ENCODE results near the gene TRAF1.

TRAF1 gene

DNA sequence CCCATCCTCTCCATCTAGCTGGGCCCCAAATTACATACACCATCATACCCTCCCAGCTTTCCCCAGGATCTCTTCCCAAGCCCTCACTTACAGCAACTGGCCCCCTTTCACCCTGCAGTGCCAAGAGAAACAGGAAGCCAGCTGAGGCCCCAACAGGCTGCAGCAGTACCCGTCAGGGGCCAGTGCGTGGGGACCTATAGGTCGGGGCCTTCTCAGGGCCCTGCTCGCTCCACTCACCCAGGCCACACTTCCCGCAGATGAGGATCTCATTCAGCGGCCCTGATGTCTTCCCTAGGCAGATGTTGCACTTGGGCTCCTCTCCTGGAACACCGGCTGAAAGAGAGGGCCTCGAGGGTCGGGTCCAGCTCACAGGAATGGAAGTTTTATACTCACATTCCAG, 56.4 kb downstream of the TRAF1 start:
- DNase-seq (ENCODE audit: low spot score), result no peak

DNA sequence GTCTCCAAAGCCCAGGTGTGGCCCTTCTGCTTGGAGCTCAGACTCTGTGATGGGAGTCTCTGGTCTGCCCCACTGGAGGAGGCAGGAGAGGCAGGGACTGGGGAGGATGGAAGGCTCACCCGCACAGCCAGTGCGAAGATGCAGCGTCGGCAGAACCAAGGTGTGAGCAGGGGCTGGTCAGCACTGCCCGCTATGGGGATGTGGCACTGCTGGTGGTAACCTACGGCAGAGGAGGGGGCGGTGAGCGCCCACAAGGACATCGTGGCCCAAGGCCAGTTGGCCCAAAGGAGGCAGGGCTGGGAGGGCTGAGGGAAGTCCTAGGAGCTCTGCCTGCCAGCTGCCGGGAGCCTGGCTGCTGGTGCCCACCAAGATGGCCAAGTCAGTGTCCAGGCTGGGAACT, 56.9 kb downstream of the TRAF1 start:
- no peak for DNase-seq (ENCODE audit: low spot score)

DNA sequence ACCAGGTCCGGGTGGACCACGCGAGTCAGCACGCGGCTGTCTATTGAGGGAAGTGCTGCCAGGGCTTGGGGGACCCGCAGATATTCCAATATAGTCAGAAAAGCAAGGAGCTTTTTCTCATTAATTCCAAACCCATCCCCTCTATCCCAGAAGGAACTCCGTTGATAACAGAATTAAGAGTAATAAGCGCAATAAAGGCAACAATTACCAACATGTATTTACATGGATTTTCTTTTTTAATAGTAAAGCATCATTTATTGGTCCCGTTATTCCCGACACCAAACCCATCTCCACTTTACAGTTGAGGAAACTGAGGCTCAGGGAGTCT, 57.3 kb downstream of the TRAF1 start:
- DNase-seq (ENCODE audit: low spot score), result no peak

DNA sequence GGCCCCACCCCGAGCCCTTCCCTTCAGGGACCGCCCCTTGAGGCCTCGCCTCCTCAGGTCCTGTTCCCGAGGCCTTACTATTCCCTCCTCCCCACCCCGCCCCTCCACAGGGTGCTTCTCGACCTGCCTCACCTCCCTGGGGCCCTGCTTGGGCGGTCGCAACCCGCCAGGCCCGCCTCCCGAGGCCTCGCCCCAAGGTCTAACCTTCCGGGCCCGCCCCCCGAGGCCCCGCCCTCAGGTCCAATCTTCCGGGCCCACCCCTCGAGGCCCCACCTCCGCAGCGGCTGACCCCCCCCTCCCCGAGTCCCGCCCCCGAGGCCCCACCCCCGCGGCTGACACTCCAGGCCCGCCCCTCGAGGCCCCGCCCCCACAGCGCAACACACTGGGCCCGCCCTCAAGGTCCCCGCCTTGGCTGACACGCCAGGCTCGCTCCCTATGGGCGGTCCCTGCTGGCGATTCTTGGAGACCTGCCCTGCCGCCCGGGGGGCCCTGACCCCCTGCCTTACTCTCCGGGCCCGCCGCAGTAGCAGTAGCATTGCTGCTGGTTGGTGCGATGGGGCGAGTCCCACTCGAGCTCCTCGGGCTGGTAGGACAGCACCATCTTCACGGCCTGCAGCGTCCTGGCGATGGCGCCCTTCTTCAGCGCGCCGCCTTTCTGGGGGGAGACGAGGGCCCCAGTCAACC, 57.8 kb downstream of the TRAF1 start:
- peak; percentile 94 for DNase-seq (ENCODE audit: low spot score)

DNA sequence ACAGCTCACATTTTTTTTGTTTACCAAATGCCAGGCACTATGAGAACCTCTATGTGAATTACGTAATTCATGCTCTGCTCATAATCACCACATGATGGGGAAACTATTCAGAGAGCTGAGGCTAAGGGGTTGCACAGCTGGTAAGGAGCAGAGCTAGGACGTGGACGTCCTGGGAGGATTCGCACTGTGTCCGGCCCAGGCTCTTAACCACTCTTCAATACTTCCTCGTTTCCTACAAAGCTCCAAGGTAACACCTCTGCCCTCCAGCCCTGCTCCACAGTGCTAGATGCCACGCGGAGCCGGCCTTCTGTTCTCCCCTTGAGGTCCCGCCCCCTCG, 58.3 kb downstream of the TRAF1 start:
- DNase-seq (ENCODE audit: low spot score), result no peak

DNA sequence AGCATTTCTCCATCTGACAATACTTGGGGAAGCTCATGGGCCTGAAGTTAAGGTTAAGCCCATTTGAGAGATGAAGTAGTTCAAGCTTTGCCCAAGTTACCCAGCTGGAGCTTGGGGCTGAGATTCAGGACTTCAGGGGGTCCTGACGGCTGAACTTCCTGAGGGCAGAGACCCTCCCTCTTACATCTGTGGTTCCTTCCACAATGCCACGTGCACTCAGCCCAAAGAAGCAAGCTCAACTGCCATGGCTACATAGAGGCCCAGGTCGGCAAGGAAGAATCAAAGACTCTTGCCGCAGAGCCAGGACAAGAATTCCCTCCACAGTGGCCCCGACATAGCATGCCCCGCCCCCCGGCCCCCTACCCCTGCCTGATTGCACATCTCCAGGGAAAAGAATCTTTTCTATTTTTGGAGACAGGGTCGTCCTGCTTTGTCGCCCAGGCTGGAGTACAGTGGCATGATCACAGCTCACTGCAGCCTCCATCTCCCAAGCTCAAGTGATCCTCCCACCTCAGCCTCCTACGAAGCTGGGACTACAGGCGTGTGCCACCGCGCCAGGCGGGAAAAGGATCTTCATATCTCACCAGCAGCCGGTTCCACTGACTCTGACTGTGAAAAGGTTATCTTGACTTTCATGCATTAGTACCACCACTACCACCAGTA, 58.8 kb downstream of the TRAF1 start:
- DNase-seq (ENCODE audit: low spot score), result no peak

DNA sequence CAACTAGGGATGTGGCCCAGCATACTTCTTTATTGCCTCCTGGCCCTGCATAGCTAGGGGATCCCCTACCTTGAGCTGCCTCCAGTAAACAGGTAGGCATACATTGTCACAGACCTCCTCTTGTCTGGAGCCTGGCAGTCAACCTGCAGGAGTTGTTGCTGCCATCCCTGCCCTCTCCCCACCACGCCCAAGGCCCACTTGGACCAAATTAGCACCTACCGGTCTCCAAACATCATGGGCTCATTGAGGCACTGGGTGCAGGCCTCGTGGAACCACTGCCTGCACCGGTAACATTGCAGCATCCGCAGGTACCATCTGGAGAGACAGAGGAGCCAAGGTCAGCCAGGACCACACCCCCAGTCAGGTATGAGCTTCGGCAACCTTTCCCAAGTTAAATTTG, 59.9 kb downstream of the TRAF1 start:
- no peak for DNase-seq (ENCODE audit: low spot score)

DNA sequence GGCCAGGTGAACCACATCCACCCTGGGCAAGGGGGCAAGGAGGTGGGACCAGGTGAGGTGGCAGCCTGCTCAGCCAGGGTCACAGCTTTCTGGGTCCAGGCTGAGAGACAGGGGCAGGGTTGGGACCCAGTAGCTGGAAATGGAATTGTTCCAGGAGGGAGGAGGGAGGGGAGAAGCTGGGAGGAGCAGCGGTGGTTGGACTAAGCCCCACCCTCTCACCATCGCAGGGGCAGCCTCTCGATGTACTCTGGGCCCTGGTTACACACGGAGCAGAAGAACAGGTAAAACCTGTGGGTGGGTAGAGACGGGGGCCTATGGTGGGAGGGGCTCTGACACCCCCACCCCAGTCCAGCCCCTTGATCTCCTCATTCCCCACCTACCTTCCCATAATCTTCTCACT, 60.8 kb downstream of the TRAF1 start:
- no peak for DNase-seq (ENCODE audit: low spot score)

DNA sequence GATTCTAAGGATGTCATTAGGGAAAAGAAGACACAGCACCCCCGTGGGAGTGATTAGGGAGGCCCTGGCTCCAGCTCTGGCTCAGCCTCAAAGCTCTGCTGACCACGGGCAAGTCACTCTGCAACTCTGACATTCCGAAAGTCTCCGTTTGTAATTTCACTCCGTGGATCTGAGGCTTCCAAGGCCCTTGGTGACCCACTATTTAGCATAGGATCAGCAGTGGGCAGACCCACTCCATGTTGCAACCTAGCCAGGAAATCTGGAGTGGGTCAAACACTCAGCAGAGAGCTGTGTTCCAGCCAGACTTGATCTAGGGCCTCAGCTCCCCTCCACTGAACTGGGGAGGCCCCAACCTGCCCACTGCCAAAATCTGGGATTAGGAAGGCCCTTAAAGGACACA, 61.4 kb downstream of the TRAF1 start:
- no peak for DNase-seq (ENCODE audit: low spot score)

DNA sequence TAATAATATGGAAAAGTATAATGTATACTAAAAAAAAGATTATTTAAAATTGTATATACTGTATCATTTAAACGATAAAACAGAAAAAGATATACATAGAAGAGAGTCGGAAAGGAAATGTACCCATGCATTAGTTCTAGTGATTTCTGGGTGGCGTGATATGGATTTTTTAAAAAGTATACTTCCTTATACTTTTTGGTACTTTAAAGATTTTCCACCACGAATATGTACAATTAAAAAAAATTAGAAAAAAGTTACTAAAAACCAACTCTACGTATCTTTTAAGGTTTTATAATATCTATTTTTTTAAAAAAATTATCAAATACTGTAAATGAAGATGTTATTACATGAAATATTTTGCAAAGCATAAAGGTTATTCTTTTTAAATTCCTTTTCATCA, 61.9 kb downstream of the TRAF1 start:
- DNase-seq (ENCODE audit: low spot score), result no peak

DNA sequence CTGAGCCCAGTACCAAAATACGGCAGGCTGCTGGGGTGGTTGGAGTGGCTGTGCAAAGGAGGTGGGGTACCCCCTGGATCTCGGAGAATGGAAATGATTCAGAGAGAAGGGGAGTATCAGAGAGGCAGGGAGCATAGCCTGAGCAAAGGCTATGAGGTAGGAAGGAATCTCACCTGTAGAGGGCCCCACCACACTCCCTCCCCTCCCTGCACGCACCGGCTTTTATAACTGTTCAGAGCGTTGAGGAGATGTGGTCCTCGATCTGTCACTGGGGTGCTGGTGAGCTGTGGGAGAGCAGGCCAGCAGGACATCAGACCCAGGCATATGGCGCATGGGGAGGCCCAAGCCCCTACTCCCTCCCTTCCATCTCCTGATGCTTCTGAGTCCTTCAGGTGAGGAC, 62.8 kb downstream of the TRAF1 start:
- no peak for DNase-seq (ENCODE audit: low spot score)

DNA sequence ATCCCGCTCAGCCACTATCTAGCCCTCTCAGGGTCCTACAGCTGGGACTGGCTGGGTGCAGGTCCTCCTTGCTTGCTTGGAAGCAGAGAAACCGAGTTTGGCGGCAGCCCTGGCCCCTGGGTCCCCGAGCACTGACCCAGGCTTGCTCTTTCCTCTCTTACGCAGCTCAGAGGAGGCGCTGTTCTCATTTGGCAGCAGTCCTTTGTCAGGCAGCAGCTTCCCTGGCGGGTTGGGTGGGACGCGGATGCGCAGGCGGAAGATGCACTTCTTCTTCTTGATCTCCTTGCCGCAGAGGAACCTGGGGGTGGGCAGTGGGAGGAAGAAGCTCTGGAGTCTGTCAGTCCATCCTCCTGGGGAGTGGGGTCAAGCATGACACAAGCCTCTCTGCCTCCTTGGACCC, 64.1 kb downstream of the TRAF1 start:
- DNase-seq (ENCODE audit: low spot score), result no peak

DNA sequence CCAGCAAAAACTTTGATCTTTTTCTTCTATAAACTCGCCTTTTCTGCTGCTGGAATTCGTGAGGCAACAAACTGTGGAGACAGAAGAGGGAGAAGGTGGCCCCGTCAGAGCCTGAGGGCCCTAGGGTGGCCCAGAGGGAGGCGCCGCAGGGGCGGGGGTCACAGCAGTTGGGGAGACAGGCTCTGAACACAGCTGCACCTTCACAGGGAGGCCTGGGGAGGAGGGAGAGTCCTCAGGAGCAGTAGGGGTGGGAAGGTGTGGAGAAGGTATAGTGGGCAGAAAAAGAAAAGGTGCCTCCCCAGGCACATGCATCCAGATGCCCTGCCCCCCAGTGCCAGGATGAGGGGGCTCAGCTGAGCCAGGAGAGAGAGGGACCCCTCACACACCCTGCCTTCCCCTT, 64.7 kb downstream of the TRAF1 start:
- no peak for DNase-seq (ENCODE audit: low spot score)

DNA sequence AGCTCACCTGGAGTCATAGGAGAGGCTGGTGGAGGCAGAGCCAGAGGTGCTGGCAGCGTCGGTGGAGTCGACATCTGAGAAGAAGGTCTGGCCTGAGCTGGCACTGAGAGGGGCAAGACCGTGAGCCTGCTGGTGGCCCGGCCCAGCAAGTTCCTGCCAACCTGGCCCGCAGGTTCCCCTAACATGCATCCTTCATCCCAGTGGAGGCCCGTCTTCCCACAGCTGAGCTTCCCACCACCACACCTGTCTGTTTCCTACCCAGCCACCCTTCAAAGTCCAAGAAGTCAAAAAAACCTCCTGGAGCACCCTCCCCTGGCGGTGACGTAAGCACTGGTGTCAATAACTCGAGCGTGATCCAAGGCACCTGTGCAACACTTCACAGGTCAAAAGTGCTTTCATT, 66.5 kb downstream of the TRAF1 start:
- DNase-seq (ENCODE audit: low spot score), result no peak

DNA sequence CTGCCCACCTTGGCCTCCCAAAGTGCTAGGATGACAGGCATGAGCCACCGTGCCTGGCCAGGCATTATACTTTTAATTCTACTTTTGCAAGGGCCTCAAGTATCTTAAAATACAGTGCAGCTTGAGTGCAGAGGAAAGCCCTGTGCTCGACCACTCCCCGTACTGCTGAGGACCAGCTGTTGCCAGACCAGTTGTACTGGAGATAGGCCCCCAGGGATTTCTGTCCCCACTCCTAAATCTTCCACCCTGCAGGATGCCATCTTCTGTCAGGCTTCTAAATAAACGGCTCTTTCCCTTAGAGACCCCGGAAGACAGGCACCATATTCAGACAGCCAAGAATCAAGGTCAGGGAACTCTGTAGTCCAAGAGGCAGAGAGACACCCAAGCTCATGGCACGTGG, 67.2 kb downstream of the TRAF1 start:
- DNase-seq (ENCODE audit: low spot score), result no peak

DNA sequence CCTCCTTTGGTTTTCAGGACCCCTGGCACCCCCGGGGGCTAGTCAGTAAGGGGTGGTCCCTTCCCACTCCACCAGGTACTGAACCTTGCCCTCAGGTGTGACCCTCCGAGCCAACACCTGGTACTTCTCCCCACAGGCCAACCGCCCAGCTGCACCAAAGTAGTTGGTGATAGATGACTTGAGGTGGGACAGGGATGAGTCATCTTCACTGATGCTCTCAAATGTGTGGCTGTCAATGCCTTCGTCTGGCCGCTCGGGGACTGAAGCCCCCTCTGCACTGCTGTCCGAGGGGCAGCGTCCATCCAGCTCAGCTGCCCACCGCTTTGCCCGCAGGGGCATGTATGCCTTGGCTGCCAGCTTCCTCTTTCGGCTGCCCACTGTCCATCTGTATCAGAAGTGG, 68.7 kb downstream of the TRAF1 start:
- DNase-seq (ENCODE audit: low spot score), result no peak

DNA sequence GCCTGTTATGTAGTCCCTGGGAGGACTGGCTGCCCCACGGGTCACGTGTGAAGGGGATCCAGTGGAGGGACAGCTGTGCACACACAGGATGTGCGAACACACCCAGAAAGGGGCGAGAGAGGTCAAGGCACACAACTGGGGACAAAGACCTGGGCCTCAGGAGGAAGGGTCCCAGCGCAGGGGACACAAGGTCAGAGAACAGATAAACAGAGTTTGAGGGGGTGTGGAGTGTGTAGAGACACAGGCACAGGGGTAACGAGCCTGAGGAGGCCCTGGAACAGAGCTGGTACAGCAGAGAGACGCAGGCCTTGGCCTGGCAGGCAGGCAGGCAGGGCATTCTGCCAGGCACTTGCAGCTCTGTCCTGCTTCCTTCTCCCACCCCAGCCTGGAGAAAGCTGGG, 69.1 kb downstream of the TRAF1 start:
- no peak for DNase-seq (ENCODE audit: low spot score)

DNA sequence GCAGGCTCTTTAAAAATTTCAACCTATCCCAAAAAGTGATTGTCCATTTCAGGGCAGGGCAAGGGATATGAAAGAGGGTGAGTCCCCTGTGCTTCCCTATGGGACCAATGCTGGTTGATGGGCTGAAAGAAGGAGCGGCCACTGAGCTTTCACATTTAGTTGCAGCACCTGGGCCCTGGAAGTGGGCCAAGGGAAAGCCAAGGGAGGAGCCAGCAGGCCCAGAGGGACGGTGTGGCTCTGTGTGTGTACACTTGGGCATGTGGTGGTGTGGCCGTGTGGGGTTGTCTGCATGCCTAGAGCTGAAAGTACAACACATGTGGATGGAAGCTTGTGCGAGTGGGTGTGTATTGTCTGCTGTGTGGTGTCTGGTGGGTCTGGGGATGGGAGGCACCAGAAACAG, 69.9 kb downstream of the TRAF1 start:
- DNase-seq (ENCODE audit: low spot score), result no peak

DNA sequence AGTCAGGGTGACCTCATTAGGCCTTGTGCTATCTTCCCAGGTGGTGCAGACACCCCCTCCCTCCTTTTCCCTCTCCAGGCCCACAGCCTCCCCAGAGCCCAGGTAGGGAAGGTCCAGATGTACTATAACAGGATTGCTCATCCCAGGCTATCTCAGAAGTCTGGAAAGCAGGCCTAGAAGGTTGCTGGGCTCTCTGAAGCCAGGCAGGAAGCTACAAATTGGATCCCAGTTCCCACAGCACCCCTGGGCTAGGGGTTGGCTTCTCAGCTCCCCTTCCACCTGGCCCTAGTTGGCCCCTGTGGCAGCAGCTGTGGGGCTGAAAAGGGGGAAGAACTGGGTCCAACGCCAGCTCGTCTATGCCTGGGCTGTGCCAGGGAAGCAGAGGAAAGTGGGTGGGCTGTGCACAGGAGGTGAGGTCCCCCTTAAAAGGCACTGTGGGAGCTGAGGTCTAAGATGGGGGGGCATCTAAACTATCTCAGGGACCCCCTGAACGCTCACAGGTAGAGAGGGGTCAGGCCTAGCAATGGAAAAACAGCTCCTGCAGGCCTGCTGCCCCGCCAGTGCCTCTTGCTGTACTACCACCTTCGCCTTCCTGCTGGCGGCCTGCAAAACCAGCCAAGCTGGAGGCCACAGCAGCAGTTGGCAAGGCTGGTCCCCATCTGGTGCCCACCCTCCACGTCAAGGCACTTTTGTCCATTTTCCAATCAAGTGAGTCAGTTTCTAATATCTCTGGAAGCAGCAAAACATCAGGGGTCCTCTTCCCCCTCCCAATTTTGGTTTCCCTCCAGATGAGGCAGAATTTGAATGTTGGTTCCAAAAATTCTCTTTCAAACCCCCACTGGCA, 70.5 kb downstream of the TRAF1 start:
- DNase-seq (ENCODE audit: low spot score), result no peak

DNA sequence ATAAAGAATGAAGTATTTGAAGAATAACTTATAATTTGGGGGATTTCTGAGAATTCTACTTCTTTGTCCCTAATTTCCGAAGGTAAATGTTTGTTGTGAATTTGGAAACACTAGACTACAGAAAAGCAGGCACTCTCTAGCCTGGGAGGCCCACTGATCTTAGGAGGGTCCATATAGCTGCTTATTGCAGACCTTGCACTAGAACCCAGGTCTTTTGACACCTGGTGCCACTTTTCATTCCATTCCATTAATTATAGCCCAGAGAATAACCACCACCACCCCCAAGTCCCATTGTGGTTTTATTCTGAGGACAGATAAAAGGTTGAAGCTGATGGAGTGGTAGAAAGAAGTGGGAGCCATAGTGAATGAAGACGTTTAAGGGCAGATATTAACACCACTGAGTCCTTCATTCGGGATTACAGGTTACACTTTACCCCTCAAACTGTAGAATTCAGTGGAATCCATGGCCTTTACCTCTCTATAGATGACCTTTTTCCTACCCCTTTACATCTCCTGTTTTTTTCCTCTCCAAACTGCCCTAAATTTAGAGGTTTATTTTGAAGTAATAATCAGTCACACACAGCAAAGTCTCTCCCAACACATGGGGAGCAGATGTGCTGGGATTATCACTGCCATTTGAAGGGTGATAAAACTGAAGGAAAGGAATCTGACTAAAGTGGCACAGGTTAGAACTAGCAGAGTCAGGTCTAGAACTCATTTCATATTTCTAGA, 71.8 kb downstream of the TRAF1 start:
- no peak for DNase-seq (ENCODE audit: low spot score)

DNA sequence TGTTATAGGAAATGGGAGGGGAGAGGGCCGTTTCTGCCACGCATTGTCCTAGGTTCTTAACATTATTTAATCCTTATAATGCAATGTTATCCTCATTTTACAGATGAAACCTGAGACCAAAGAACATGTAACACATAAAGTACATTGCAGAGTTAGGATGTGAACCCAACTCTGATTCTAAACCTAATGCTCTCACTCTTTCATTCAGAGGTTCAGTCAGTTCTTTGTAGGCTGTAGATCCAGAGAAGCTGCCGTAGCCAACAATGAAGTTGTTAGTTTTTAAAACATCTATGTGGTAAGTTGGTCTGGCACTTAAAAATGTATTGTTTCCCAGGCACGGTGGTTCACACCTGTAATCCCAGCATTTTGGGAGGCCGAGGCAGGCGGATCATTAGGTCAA, 73.4 kb downstream of the TRAF1 start:
- no peak for DNase-seq (ENCODE audit: low spot score)
